IPS DF 19.7 (cell line): ENCODE data around the gene YY1.
"Not testable (repeated sequence)": the region's sequence is repeated elsewhere in the genome, so short reads cannot be mapped to it uniquely, and the experiment has no call there.

Source experiments
- DNase-seq: peaks from one replicate; pipeline ENCODE4 v3.0.0-alpha.2; 2013; ENCODE audit warnings: low read depth, low spot score

Gene YY1

DNA sequence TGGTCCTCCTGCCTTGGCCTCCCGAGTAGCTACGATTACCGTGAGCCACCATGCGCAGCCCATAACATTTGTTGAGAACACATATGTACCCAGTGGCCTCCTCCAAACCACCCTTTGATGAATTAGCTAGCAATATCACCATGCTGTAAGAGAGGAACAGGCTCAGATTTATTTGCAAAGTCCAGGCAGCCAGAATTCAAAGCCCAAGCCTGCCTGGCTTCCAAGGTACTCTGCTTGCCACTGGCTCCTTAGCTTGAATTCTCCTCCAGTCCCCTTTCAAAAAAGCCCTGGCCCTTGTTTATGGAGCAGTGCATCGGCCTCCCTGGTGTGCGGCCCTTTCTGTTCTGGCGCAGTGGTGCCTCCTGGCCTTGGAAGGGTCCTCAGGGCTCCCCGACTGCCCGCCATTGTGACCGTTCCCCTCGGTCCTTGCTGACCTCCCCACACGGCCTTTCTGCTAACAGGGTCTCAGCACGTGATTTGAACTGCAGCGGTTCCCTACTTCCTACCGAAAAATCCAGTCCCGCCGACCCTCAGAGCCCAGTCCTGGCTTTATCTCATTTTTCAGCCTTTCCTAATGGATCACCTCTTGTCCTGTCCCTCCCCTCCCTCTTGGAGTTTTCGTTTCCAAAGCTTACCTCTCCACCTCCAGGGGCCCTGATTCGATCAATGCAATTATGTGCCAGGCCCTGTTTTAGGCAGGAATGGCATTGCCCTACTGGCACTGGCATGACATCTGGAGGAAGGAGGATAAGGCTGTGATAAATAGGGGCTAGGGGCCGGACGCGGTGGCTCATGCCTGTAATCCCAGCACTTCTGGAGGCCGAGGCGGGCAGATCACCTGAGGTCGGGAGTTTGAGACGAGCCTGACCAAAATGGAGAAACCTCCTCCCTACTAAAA, 45.3 kb downstream of the YY1 start:
- DNase-seq = no peak

DNA sequence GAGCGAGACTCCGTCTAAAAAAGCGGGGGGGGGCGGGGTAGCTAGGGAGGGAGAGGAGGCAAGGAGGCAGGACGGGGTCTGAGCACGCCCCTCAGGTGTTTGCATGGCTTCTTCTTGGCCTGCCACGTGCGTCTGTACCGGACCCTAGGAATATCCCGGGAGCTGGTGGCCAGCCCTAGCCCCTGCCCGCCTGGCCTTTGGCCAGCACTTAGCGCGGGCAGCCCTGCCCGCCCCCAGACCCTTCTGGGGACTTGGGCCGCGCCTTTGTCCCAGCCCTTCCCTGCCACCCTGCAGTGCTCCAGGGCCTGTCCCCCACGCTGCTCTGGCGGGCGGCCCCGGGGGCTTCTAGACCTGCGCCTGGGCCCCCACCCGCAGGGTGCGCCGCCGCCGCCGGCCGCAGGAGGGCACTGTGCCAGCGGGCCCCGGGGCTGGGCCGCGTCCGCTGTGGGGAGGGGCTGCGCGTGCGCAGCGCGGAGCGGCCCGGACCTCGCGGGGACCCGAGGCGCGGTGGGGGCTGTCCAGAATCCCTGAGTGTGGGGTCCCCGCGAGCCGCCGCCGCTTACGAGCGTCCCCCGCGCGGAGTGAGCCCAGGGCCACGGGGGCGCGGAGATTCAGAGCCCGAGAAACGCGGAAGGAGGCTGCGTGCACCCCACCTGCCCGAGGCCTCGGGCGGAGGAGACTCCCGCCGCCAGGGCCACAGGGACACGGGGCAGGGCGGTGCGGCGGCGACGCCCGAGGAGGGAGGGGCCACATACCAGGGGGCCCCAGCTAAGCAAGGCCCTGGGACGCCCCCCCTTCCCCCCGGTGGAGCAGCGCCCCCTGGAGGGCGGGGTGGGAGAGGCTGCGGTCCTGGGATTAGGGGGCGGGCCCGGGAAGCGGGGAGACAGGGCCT, 46.3 kb downstream of the YY1 start:
- DNase-seq = no peak

DNA sequence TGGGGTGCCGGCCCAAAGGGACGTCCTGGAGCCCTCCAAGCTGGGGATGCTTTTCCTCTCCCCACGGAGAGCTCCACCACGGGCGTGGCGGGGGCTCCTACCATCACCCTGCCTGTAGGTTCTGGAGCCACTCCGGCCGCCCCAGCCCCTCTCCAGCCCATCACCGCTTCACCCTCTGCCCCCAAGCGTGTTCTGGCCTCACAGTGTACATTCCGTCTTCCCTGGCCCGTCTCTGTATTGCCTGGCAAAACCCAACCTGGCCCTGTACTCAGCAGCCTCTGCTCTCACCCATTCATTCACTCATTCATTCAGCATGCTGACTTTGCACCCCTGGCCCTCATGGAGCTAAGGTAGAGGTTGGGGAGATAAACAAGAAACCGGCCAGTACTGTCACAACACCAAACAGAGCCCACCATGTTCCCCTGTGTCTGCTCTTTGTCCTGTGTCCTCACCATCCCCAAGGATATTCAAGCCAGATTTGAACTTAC, 47.0 kb downstream of the YY1 start:
- DNase-seq = no peak

DNA sequence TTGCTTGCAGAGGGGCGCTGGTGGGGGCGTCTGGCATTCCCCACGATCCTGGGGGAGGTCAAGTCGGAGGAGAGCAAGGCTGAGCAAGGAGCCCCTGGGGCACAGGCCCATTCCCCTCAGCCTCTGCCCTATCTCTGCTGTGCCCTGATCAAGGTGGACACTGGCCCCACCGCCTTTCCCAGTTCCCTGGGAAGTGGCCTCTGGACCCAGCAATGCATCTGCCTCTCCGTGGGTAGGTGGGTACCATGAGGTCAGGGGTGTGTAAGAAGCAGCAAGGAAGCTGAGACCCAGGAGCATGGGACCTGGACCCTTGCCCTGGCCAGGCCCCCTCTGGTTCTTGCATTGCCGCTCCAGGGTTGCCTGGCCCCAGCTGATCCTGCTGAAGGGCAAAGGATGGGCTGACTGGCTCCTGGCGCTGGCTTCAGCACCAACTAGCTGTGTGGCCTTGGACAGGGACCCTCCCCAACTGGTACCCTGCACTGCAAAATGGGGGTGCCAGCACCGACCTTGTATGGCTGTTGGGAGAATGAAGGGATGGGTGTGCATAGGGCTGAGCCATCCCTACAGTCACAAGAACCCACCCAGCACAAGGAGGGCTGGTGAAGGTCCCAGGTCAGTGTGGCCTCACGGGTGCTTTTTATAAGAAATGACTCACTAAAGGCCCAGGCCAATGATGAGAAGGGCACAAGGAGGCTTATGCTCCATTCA, 47.7 kb downstream of the YY1 start:
- DNase-seq = no peak

DNA sequence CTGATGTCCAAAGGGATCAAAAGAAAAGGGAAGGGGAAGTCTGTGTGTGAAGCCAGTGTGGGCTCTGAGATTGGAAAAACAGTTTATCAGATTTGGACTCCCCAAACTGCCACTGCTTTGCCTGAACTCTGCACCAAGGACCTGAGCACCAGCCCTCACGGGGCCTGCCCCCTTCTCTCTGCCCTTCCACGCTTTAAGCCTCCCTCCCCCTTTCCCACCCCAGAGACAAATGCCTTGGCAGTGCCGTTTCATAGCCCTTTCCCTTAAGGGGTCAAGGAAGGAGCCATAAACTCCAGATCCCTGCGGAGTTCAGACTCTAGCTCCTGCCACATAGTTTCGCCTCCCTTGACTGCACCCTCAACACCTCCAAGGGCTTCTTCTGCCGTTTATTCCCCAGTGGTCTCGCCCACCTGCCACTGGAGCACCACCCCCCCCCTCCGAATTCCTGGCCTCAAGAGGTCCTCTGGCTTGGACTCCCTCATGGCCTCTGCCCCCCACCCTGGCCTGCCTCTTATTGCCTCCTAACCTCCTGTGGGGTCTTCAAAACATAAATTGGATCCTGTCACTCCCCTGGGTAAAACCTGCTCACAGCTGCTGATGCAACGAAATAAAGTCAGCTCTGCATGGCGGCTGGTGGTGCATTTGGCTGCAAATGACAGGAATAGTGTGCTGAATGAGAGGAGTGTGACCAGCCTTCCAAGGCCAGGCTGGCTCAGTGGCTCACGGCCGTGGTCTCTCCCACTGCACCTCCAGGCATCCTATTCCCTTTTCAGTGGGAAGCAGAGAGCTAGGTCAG, 48.5 kb downstream of the YY1 start:
- DNase-seq = no peak

DNA sequence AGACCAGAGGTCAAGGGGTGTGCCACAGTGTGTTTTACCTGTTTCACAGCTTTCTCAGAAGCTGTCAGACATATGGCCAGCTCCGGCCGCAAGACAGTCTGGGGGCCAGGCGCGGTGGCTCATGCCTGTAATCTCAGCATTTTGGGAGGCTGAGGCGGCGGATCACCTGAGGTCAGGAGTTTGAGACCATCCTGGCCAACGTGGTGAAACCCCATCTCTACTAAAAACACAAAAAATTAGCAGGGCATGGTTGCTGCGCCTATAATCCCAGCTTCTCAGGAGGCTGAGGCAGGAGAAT, 49.0 kb downstream of the YY1 start:
- not testable (repeated sequence) for DNase-seq

DNA sequence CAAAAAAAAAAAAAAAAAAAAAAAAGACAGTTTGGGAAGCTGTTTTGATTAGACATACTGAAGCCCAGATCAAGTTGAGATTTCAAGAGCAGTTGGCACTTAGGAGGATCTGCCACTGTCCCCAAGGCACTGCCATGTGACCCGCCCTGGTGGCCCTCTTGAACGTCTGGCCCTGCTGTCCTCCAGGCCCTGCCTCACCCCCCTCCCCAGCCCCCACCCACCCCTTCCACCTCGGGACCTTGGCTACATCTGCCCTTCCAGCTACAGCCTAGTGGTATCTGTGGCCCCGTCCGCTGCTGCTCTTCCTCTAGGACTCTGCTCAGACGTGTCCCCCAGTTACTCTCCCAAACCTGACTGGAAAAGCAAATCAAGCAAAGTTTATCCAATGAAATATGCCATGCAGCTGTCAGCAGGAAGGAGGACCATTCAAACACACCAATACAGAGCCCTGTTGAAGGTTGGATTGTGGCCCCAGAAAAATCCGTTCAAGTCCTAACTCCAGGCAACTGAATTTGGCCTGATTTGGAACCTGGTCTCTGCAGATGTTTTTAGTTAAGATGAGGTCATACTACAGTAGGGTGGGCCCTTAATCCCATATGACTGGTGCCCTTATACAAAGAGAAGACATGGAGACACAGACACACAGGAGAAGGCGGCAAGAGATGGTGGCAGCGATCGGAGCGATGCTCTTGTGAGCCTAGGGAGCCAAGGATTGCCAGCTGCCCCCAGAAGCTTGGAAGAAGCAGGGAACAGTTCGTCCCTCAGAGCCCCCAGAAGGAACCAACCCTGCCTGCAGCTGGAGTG, 49.6 kb downstream of the YY1 start:
- no peak for DNase-seq

DNA sequence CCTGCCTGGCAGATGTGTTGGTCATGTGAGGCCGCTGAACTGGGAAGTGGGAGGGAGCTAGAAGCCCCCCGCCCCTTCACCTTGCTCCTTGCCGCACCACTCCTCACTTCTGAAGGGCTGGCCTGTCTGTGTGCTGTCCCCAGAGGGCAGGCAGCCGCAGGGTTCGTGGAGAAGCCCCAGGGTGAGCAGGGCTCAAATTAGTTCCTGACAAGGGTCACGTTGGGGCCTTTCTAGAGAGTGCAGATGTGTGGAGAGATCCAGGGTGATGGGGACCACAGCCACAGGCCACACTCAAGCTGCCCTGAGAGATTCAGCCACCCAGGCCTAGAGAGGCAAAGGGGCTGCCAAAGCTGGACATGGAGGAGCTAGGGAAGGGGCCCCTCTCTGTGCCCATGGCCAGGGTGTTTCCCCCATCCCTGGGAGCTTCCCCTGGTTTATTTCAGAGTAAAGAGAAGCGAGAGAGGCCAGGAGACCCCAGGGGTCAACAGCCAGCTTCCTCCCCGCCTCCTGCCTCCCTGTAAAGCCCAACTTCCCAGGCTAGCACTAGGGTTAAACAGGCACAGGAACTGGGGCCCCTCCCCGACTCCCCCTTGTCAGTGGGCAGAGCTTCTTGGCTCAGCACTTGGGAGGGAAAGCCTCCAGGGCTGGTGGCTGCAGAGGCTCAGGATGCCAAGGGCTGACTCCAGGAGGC, 51.1 kb downstream of the YY1 start:
- no peak for DNase-seq

DNA sequence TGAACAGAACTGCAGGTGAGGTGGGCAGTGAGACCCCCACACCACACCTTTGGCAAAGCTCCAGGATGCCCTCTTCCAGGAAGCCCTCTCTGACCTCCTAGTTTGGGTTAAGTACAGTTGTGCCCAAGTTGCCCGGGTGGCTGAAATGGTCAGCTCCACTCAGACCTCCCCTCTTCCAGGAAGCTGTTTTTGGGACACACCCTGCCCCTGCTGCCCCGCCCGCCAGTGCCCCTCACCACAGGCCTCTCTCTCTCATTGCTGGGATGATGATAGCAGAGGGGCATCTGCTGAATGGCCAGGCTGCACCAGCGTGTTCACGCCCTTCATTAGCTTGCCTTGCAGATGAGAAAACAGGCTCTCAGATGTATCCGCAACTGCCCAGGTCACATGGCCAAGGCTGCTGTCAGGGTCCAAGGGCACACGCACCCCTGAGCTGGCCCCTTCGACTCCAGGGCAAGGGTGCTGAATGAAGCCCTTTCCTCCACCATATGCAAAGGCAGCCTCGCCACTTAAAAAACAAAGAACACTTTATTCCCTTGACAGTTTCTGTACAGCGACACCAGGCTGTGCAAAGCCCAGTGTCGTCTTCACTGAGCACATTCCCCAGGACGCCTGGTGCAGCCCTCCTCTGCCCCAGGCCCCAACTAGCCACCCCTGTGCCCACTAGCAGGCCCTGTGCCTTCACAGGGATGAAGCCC, 51.8 kb downstream of the YY1 start:
- DNase-seq = no peak

DNA sequence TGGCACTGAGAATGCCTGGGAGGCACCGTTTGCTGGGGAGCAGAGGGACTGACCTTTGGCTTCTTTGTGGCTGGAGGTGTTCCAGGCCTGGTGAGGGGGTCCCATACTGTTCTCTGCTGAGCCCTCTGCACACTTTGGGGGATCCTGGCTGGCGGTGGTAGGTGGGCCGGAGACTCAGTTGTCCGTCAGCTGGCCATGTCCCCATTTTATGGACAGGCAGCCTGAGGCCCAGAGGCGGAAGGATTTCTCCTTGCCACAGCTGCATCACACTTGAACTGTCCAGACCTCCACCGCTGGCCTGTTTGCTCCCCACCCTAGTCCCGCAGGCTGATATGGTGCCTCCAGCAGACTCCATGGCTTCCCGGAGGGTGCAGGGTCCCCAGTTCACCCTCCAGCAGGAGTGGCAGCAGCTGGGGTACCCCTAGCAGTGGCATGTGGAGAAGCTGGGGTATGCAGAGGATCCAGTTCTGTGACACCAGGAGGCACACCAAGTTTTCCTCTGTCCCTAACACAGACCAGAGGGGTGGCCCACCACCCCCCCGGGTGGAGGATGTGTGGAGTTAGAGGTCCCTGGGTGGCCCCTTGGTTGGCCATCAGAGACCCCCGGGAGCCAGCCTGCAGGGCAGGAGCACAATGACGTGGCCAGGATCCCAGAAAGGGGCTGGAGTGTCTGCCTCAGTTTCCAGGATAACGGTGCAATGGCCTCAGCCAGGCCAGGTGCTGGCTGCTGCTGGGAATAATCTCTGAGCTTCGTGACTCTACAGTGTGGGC, 52.5 kb downstream of the YY1 start:
- DNase-seq = no peak

DNA sequence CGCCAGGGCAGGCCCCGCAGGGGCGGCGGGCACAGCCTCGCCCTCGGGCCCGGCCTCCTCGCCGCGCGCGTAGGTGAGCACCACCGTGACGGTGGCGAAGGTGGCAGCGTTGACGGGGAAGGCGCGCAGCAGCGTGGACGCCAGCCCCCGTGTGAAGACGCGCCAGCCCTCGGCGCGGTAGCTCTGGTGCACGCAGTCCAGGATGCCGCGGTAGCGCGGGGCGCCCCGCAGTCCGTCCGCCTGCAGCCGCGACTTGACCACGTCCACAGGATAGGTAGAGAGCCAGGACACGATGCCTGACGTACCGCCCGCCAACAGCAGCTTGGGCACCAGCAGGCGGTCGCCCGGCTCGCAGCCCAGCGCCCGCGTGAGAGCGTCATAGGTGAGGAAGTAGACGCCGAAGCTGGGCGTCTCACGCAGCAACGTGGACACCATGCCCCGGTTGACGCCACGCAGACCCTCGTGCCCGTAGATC, 53.4 kb downstream of the YY1 start:
- DNase-seq = no peak

DNA sequence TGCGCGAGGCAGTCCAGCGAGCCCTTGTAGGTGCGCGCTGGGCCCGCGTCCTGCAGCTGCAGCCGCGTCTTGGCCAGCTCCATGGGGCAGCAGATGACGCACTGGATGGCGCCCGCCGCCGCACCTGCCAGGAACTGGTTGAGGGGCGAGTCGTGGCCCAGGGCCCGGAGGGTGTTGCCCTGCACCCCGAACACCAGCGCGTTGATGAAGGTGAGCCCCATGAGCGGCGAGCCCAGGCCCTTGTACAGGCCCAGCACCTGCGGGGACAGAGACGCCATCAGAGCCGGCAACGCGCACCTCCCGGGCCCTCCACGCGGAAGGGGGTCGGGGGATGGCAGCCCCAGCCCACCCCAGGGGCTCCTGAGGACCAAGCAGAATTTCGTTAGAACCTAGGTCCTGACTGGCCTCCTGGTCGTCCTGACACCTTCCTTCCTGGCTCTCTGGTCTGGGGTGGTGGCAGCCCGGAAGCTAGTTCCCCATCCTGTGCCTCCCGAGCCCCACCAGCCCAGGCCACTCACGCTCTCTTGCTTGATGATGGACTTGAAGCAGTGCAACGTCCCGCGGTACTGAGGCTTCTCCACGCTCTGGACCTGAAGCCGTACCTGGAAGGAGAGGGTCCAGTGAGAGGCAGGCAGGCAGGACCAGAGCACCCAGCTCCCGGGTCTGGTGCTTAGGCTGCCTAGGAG, 54.0 kb downstream of the YY1 start:
- no peak for DNase-seq

DNA sequence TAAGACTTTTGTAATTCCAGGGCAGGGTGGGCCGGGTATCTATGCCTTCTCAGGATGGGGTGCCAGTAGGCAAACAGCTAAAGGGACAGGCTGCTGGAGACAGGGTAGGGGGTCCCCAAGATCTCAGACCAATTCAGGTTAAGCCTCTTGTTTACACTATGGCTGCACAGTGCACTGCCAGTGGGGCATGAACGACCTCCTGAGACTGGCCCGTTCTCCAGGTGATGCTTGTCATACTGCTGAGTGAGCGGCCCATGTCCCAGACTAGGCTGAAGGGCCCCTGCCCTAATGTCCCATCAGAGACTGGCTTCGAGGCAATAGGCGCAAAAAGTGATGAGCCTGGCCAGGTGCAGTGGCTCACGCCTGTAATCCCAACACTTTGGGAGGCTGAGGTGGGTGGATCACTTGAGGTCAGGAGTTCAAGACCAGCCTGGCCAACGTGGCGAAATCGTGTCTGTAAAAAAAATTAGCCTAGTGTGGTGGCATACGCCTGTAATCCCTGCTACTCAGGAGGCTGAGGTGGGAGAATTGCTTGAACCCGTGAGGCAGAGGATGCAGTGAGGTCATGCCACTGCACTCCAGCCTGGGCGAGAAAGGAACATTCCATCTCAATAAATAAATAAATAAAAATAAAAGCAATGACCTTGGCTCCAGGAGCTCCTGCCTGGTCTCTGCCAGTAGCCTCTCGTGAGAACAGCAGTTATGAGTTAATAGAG, 54.7 kb downstream of the YY1 start:
- DNase-seq = no peak

DNA sequence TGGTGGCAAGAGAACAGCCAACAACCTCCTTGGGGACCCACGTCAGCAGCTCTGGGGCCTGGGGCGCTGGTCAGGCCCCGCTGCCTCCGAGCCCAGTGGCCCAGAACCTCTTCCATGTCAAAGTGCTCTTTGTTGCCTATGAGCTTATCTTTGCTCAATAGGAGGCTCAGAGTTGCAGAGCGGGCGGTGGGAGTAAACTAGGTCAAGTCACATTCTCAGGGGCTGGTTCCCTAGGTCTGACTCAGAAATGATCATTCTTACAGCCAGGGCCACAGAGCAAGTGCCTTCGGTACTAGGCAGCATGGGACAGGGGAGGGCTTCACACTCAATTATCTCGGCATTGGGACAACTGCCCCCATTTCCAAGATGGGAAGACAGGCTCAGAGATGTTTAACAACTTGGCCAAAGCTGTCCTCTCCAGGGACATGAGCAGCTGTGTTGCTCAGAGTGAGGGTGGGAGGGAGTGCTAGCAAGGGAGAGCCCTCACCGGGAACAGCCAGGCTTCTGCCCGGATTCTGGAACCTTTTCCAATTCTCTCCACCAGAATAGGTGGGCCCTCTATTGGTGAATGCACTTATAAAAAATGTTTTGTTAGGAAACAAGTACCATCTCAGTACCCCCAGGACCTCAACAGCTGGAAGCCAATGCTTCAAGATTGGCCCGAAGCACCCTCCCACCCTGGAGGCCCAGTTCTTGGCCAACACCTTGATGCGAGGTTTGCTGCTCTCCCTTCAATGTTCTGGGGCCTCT, 55.4 kb downstream of the YY1 start:
- DNase-seq = no peak

DNA sequence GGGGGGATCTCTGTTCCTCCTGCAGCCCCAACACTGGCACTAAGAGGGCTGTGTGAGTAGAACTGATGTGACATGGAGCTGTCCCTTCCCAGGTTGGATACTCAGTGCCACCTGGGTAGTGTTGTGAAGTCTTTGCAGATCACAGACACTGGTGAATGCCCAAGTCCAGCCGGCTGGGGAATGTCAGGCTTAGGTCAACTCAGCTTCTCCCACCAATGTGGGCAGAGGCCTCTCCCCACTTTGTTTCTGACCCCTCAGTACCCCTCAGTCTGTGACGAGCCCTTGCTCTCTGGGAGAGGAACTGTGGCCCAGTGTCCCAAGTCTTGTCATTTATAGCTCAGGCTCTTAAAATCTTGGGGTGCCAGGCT, 56.0 kb downstream of the YY1 start:
- no peak for DNase-seq

DNA sequence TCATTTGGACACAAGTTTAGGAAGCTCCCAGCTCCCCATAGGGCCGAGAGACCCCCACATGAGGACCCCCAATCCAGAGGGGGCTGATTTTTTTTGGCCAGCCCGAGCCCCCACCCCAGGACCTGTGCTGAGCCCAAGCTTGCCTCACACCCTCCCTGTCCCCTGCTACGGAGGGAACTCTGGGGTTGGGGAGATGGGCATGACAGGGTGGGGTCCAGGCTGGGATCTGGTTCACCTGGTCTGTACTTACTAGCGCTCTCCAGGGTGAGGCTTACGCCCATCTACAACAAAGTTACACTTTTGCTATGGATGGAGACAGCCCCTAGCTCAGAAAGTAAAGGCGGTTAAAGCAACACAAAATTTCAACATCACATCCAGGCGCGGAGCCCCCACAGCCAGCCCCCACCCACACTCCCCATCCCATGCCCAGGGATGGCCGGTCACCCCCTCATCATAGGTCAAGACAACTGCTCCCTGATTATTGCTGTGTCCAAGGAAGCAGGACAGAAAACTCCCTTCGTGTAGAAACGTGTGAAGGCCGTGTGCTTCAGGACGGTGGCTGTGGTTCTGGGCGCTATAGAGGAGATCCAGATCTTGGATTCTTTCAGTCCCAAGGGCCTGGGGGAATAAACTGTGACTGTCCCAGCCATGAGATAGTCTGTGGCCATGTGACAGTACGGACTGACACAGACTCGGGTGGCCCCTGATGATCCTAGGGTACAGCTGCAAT, 56.6 kb downstream of the YY1 start:
- no peak for DNase-seq
